ENCODE results near the gene FOXP3. TPM values are rescaled to one million over a fixed set of nuclear protein-coding genes. Genes with fewer than 3 reads are reported as not detected.
A peak's percentile ranks its signal among the peaks of the same experiment; 100 is the strongest.
"Not testable (repeated sequence)": the region's sequence is repeated elsewhere in the genome, so short reads cannot be mapped to it uniquely, and the experiment has no call there.

FOXP3 gene
- total RNA-seq = 0.05 TPM in 1 of 2 replicates, not detected in the other
- polyA plus RNA-seq (2012) = 0.20 TPM

- DNase-seq (ENCODE audit: low read depth) = no peak
Observed at GRCh38 chrX:49264460-49264859, at the start of gene FOXP3. Gene FOXP3, minus strand, starts transcription at chrX:49264710. Its CDS starts 6,205 bp downstream, at chrX:49258505.

GRCh38 chrX:49312176-49312575, 47.7 kb upstream of the FOXP3 start:
- DNase-seq (ENCODE audit: low read depth) = no peak

- no peak for DNase-seq (ENCODE audit: low read depth)
Observed at GRCh38 chrX:49310371-49310770, 45.9 kb upstream of the FOXP3 start.

- peak; percentile 13 for DNase-seq (ENCODE audit: low read depth)
Observed at GRCh38 chrX:49309401-49309981, 45.0 kb upstream of the FOXP3 start.

GRCh38 chrX:49308604-49309269, 44.2 kb upstream of the FOXP3 start:
- DNase-seq (ENCODE audit: low read depth) = peak; percentile 19

- DNase-seq (ENCODE audit: low read depth) = not testable (repeated sequence)
Observed at GRCh38 chrX:49307775-49308174, 43.3 kb upstream of the FOXP3 start.

GRCh38 chrX:49303346-49303745, 38.8 kb upstream of the FOXP3 start, which contains the start of gene GAGE10:
Gene GAGE10, plus strand, starts transcription at chrX:49303646. Its CDS starts 1,214 bp downstream, at chrX:49304860.
- no peak for DNase-seq (ENCODE audit: low read depth)

GRCh38 chrX:49300703-49301102, 36.2 kb upstream of the FOXP3 start:
- no peak for DNase-seq (ENCODE audit: low read depth)

GRCh38 chrX:49299293-49299692, 34.8 kb upstream of the FOXP3 start:
- not testable (repeated sequence) for DNase-seq (ENCODE audit: low read depth)

GRCh38 chrX:49292400-49293362, 28.2 kb upstream of the FOXP3 start:
- DNase-seq (ENCODE audit: low read depth) = no peak

- peak; percentile 60 for DNase-seq (ENCODE audit: low read depth)
Observed at GRCh38 chrX:49291615-49292337, 27.3 kb upstream of the FOXP3 start.

GRCh38 chrX:49290215-49290614, 25.7 kb upstream of the FOXP3 start:
- no peak for DNase-seq (ENCODE audit: low read depth)

- no peak for DNase-seq (ENCODE audit: low read depth)
Observed at GRCh38 chrX:49287665-49288064, 23.2 kb upstream of the FOXP3 start.

- no peak for DNase-seq (ENCODE audit: low read depth)
Observed at GRCh38 chrX:49286581-49286980, 22.1 kb upstream of the FOXP3 start.

- no peak for DNase-seq (ENCODE audit: low read depth)
Observed at GRCh38 chrX:49286136-49286535, 21.6 kb upstream of the FOXP3 start.

GRCh38 chrX:49284212-49284611, 19.7 kb upstream of the FOXP3 start:
- no peak for DNase-seq (ENCODE audit: low read depth)

GRCh38 chrX:49282647-49283011, 18.1 kb upstream of the FOXP3 start:
- peak; percentile 11 for DNase-seq (ENCODE audit: low read depth)

- DNase-seq (ENCODE audit: low read depth) = no peak
Observed at GRCh38 chrX:49278081-49278480, 13.6 kb upstream of the FOXP3 start.

GRCh38 chrX:49277535-49277830, 13.0 kb upstream of the FOXP3 start:
- no peak for DNase-seq (ENCODE audit: low read depth)

GRCh38 chrX:49276671-49277534, 12.4 kb upstream of the FOXP3 start:
- no peak for DNase-seq (ENCODE audit: low read depth)
